Measurements from ENCODE around the gene RASD2.

GRCh38 chr22:35522225-35523149 is 18.1 kb upstream of the RASD2 start:
- no peak for TF ChIP-seq CTCF (IDR thresholded peaks at IDR 0.05 in 2 of 3, conservative IDR thresholded peaks at IDR 0.05 in 1 of 3; ENCODE audit: borderline replicate concordance in 1 of 3, insufficient read depth in 1 of 3, low read depth in 2 of 3, low read length in 2 of 3)
- TF ChIP-seq SP1 (IDR thresholded peaks at IDR 0.05; ENCODE audit: low read depth) = no peak
- no peak for TF ChIP-seq POLR2A (IDR thresholded peaks at IDR 0.05; ENCODE audit: borderline replicate concordance, extremely low read depth, insufficient read depth, insufficient read length)
- TF ChIP-seq SIN3A (IDR thresholded peaks at IDR 0.05; ENCODE audit: low read depth) = no peak
- TF ChIP-seq EZH2phosphoT487 (IDR thresholded peaks at IDR 0.05; ENCODE audit: borderline replicate concordance) = no peak
- TF ChIP-seq POLR2AphosphoS5 (IDR thresholded peaks at IDR 0.05; ENCODE audit: low read depth, low read length) = no peak
- TF ChIP-seq CEBPB (IDR thresholded peaks at IDR 0.05; ENCODE audit: low read depth) = no peak
- TF ChIP-seq TCF7L2 (IDR thresholded peaks at IDR 0.05; ENCODE audit: borderline replicate concordance, extremely low read depth, insufficient read depth, insufficient read length) = no peak
- TF ChIP-seq RAD21 (IDR thresholded peaks at IDR 0.05; ENCODE audit: low read depth) = no peak
- no peak for TF ChIP-seq EZH2 (IDR thresholded peaks at IDR 0.05)
- no peak for TF ChIP-seq YY1 (IDR thresholded peaks at IDR 0.05; ENCODE audit: extremely low read depth, insufficient replicate concordance, low read depth, low read length)
- TF ChIP-seq REST (IDR thresholded peaks at IDR 0.05; ENCODE audit: low read depth) = no peak

Measured in HCT116 (cell line).